K562 (cell line): ENCODE results near the gene ANO8. TPM values are rescaled to one million over a fixed set of nuclear protein-coding genes. Genes with fewer than 3 reads are reported as not detected.
A peak's percentile ranks its signal among the peaks of the same experiment; 100 is the strongest.

Experiments
- FIP1L1 ChIP-seq: fragments of 200-400 bp; formaldehyde crosslinking; IDR thresholded peaks from 2 replicates; pipeline ENCODE4 v1.6.1; 2018; ENCODE audit warnings: mild to moderate bottlenecking, low read depth, low read length; ENCODE audit not compliant: poor library complexity, severe bottlenecking
- MAFK ChIP-seq: IDR thresholded peaks from 2 replicates; pipeline ENCODE4 v1.6.1; 2011; ENCODE audit warnings: low read length, improper control_type of control experiment
- MAZ ChIP-seq, 2 experiments: fragments of 450-650 bp in 1 of 2; sonication (generic) in 1 of 2; formaldehyde crosslinking; IDR thresholded peaks in 1 of 2; conservative IDR thresholded peaks in 1 of 2; 2 replicates each; pipeline versions ENCODE4 v1.4.0 to v1.5.0; 2020; ENCODE audit warnings: mild to moderate bottlenecking in 1 of 2, missing genetic modification reagents in 1 of 2
- MYC ChIP-seq, 2 experiments: fragments of 250-450 bp in 1 of 2; sonication (Bioruptor Pico) in 1 of 2; IDR thresholded peaks; 2 replicates each; pipeline versions ENCODE4 v1.5.1 to v1.6.1; 2012 to 2021; ENCODE audit warnings: low read depth in 2 of 2, borderline replicate concordance in 1 of 2, improper control_type of control experiment in 1 of 2, low read length in 1 of 2, mild to moderate bottlenecking in 1 of 2, moderate library complexity in 1 of 2
- RFX7 ChIP-seq: fragments of 250-450 bp; sonication (Bioruptor Pico); IDR thresholded peaks from 2 replicates; pipeline ENCODE4 v1.5.1; 2021; ENCODE audit warnings: mild to moderate bottlenecking
- SAP30 ChIP-seq: fragments of 200-600 bp; sonication (generic); IDR thresholded peaks from 2 replicates; pipeline ENCODE4 v1.6.1; 2012; ENCODE audit warnings: borderline replicate concordance, low read depth, mild to moderate bottlenecking, moderate library complexity, low read length, control low read depth, inconsistent platforms; ENCODE audit not compliant: insufficient read depth, poor library complexity, severe bottlenecking
- SMAD3 ChIP-seq: fragments of 450-650 bp; formaldehyde crosslinking; conservative IDR thresholded peaks from 2 replicates; pipeline ENCODE4 v1.4.0; 2020; ENCODE audit warnings: mild to moderate bottlenecking
- SMAD4 ChIP-seq: fragments of 250-450 bp; sonication (Bioruptor Pico); conservative IDR thresholded peaks from 2 replicates; pipeline ENCODE4 v1.8.0; 2021; ENCODE audit warnings: inconsistent platforms, mild to moderate bottlenecking, moderate library complexity
- ZNF134 ChIP-seq: fragments of 250-450 bp; sonication (Bioruptor Pico); conservative IDR thresholded peaks from 2 replicates; pipeline ENCODE4 v1.4.0; 2020
- ZNF146 ChIP-seq: IDR thresholded peaks from one replicate; pipeline ENCODE4 v1.6.1; 2018; ENCODE audit warnings: missing compliant biosample characterization; ENCODE audit not compliant: unreplicated experiment
- polyA plus RNA-seq, 8 experiments: library from polyadenylated mRNA; depleted of rRNA in 4 of 8; stranded (reverse) in 5 of 8; unstranded in 3 of 8; fragments of >200 nt; fragmentation: Nextera tagmentation in 2 of 8; fragmentation: Illumina TruSeq in 1 of 8; extraction: Ambion mirVana in 2 of 8; extraction: Trizol in 1 of 8; gene quantifications; 2 replicates each; pipeline versions ENCODE4 v1.2.1 to v1.2.3, GENCODE V29; 2011 to 2014; ENCODE audit warnings: inconsistent platforms in 1 of 8, missing spikeins in 1 of 8
- total RNA-seq, 7 experiments: library from RNA; depleted of rRNA in 6 of 7; stranded (reverse); fragments of >200 nt in 6 of 7; fragmentation: Illumina TruSeq in 2 of 7; extraction: Trizol in 2 of 7; gene quantifications; 2 replicates each; pipeline versions ENCODE4 v1.2.1 to v1.2.3, GENCODE V29; 2011 to 2021; ENCODE audit warnings: low replicate concordance in 1 of 7
- TF ChIP-seq, protein P1 (sequence below), 2 experiments: IDR thresholded peaks; 2 replicates each; pipeline ENCODE4 v1.6.1; 2011; ENCODE audit warnings: borderline replicate concordance in 1 of 2, control low read depth in 1 of 2, low read depth in 1 of 2, low read length in 1 of 2, mild to moderate bottlenecking in 1 of 2, mixed read lengths in 1 of 2, moderate library complexity in 1 of 2; ENCODE audit not compliant: insufficient read depth in 1 of 2, insufficient read length in 1 of 2, poor library complexity in 1 of 2, severe bottlenecking in 1 of 2; ENCODE audit errors: extremely low read depth in 1 of 2
- TF ChIP-seq, protein P2 (sequence below): fragments of 250-450 bp; sonication (Bioruptor Pico); IDR thresholded peaks from 2 replicates; pipeline ENCODE4 v1.4.0; 2020; ENCODE audit warnings: mild to moderate bottlenecking, moderate library complexity
- TF ChIP-seq, protein P3 (sequence below): fragments of 250-450 bp; sonication (Bioruptor Pico); IDR thresholded peaks from 2 replicates; pipeline ENCODE4 v1.8.0; 2021; ENCODE audit warnings: moderate library complexity, mild to moderate bottlenecking, inconsistent platforms
- TF ChIP-seq, protein P4 (sequence below): sonication (generic); formaldehyde crosslinking; IDR thresholded peaks from 2 replicates; pipeline ENCODE4 v1.9.0; 2022; ENCODE audit warnings: mild to moderate bottlenecking, missing genetic modification reagents
- TF ChIP-seq, protein P5 (sequence below): conservative IDR thresholded peaks from 2 replicates; pipeline ENCODE4 v1.6.1; 2011; ENCODE audit warnings: low read depth, mild to moderate bottlenecking, low read length; ENCODE audit not compliant: control insufficient read depth

Gene ANO8
- total and polyA plus RNA-seq, 9 of the 15 experiments (the other 6 are each of a cell fraction or from before 2014, with no cell fraction given), result 0.07 to 7.6 (median 2.3) TPM; not detected in 1

DNA sequence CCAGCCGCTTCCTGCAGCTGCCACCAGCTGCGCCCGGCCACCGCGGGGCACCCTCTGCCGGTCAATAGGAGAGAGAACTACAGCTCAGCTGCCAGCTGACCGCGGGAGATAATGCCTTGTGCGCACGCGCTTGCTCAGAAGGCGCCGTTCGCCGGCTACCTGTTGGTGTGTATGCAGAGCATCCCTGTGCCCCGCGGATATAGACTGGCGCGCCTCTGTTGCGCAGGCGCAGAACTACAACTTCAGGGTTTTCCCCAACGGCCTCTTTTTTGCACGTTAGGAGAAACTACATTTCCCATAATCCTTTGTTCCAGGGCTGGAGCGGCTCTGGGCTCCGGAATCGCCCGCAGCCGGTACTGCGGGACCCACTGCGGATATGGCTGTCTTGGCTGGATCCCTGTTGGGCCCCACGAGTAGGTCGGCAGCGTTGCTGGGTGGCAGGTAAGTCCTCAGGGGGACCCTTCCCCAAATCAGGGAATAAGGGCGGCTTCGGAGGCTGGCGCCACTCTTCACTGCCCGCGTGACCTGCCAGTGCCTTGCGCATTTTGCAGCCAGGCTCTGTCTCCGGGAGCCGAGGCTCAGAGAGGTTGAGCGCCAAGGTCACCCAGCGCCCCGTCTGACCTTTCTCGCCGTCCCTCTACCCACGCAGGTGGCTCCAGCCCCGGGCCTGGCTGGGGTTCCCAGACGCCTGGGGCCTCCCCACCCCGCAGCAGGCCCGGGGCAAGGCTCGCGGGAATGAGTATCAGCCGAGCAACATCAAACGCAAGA lies 29.0 kb downstream of the ANO8 start, which contains the start of gene MRPL34 (continued):
- TF ChIP-seq, protein P1, sequence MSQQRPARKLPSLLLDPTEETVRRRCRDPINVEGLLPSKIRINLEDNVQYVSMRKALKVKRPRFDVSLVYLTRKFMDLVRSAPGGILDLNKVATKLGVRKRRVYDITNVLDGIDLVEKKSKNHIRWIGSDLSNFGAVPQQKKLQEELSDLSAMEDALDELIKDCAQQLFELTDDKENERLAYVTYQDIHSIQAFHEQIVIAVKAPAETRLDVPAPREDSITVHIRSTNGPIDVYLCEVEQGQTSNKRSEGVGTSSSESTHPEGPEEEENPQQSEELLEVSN (IDR thresholded peaks at IDR 0.05; ENCODE audit: borderline replicate concordance in 1 of 2, extremely low read depth in 1 of 2, insufficient read depth in 1 of 2, insufficient read length in 1 of 2, low read depth in 1 of 2, low read length in 1 of 2, poor library complexity in 1 of 2, severe bottlenecking in 1 of 2), result peak; percentile 63 to 82
- no peak for TF ChIP-seq MAFK
- TF ChIP-seq ZNF134 (CRISPR knock-in tag), result no peak
- TF ChIP-seq, protein P2, sequence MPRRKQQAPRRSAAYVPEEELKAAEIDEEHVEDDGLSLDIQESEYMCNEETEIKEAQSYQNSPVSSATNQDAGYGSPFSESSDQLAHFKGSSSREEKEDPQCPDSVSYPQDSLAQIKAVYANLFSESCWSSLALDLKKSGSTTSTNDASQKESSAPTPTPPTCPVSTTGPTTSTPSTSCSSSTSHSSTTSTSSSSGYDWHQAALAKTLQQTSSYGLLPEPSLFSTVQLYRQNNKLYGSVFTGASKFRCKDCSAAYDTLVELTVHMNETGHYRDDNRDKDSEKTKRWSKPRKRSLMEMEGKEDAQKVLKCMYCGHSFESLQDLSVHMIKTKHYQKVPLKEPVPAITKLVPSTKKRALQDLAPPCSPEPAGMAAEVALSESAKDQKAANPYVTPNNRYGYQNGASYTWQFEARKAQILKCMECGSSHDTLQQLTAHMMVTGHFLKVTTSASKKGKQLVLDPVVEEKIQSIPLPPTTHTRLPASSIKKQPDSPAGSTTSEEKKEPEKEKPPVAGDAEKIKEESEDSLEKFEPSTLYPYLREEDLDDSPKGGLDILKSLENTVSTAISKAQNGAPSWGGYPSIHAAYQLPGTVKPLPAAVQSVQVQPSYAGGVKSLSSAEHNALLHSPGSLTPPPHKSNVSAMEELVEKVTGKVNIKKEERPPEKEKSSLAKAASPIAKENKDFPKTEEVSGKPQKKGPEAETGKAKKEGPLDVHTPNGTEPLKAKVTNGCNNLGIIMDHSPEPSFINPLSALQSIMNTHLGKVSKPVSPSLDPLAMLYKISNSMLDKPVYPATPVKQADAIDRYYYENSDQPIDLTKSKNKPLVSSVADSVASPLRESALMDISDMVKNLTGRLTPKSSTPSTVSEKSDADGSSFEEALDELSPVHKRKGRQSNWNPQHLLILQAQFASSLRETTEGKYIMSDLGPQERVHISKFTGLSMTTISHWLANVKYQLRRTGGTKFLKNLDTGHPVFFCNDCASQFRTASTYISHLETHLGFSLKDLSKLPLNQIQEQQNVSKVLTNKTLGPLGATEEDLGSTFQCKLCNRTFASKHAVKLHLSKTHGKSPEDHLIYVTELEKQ, result no peak
- TF ChIP-seq RFX7, result no peak
- no peak for TF ChIP-seq SMAD3
- peak; percentile 26 to 33 for TF ChIP-seq MAZ (CRISPR knock-in tag; conservative IDR thresholded peaks at IDR 0.05 in 1 of 2, IDR thresholded peaks at IDR 0.05 in 1 of 2)
- no peak for TF ChIP-seq ZNF146 (CRISPR knock-in tag)
- peak; percentile 75 for TF ChIP-seq MYC (IDR thresholded peaks at IDR 0.05; ENCODE audit: low read depth, low read length)
- TF ChIP-seq MYC (CRISPR knock-in tag; IDR thresholded peaks at IDR 0.05; ENCODE audit: borderline replicate concordance, low read depth), result peak; percentile 26; the same call in 1 of the 2 replicates
- TF ChIP-seq SMAD4 (CRISPR knock-in tag), result peak; percentile 60
- TF ChIP-seq, protein P3, sequence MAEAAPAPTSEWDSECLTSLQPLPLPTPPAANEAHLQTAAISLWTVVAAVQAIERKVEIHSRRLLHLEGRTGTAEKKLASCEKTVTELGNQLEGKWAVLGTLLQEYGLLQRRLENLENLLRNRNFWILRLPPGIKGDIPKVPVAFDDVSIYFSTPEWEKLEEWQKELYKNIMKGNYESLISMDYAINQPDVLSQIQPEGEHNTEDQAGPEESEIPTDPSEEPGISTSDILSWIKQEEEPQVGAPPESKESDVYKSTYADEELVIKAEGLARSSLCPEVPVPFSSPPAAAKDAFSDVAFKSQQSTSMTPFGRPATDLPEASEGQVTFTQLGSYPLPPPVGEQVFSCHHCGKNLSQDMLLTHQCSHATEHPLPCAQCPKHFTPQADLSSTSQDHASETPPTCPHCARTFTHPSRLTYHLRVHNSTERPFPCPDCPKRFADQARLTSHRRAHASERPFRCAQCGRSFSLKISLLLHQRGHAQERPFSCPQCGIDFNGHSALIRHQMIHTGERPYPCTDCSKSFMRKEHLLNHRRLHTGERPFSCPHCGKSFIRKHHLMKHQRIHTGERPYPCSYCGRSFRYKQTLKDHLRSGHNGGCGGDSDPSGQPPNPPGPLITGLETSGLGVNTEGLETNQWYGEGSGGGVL (CRISPR knock-in tag), result no peak
- peak; percentile 82 for TF ChIP-seq SAP30
- TF ChIP-seq FIP1L1, result no peak
- TF ChIP-seq, protein P4, sequence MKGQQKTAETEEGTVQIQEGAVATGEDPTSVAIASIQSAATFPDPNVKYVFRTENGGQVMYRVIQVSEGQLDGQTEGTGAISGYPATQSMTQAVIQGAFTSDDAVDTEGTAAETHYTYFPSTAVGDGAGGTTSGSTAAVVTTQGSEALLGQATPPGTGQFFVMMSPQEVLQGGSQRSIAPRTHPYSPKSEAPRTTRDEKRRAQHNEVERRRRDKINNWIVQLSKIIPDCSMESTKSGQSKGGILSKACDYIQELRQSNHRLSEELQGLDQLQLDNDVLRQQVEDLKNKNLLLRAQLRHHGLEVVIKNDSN, result peak; percentile 87
- TF ChIP-seq, protein P5, sequence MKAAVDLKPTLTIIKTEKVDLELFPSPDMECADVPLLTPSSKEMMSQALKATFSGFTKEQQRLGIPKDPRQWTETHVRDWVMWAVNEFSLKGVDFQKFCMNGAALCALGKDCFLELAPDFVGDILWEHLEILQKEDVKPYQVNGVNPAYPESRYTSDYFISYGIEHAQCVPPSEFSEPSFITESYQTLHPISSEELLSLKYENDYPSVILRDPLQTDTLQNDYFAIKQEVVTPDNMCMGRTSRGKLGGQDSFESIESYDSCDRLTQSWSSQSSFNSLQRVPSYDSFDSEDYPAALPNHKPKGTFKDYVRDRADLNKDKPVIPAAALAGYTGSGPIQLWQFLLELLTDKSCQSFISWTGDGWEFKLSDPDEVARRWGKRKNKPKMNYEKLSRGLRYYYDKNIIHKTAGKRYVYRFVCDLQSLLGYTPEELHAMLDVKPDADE, result peak; percentile 69
